ENCODE data around the gene HSD3B2.
"Not testable (repeated sequence)": the region's sequence is repeated elsewhere in the genome, so short reads cannot be mapped to it uniquely, and the experiment has no call there.

Gene HSD3B2

DNA sequence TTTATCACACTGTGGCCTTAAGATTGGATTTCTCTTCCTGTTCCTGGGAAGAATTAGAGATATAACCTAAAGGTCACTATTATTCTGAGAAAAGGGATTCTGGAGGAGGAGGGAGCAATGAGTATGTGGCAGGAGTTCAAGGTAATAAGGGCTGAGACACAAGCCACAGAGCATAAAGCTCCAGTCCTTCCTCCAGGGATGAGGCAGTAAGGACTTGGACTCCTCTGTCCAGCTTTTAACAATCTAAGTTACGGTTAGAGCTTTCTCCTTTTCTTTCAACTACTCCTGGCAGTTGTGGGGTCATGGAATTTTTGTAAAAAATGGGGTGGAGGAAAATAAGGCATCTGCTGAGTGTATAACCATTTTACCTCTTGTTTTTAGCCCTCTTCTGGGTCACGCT is at the start of gene HSD3B2:
Gene HSD3B2, plus strand, starts transcription at position 201 of the 400 bp plus-strand sequence. CDS start 270 bp downstream, outside the sequence.
- no peak for DNase-seq

- DNase-seq = no peak
Measured at GRCh38 chr1:119366424-119366823, 48.5 kb upstream of the HSD3B2 start.

DNA sequence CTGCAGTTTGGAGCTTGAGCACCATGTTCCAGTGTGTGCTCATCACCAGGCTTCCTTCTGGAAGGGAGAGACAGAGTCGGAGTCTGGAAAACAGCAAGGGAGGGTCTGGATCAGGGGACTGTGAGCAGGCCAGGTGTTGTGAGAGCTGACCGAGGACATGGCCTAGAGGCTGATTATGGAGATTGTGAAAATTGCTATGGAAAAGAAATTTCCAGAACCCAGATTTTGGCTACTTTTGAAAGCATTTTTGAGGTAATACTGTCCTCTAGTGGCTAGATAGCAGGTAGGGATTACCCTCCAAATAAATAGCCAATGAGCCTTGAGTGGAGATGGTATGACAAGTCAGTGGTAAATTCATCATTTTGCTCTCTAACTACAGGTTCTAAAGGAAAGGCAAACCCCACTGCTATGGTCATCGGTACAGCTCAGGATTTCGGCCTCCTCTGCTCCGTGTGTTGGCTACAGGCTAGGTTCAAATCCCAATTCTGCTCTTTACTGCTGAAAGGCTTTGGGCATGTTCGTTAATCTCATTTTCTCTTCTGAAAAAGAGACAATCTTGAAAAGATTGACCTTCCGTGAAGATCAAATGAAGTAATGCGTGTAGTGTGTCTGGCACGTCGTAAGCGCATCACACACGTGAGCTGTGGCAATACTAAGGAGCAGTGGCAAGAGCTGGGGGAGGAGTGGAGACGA is 47.4 kb upstream of the HSD3B2 start:
- DNase-seq = peak; percentile 12

- no peak for DNase-seq
Measured at GRCh38 chr1:119368554-119368953, 46.4 kb upstream of the HSD3B2 start, which contains the start of gene HAO2. Gene HAO2 (plus strand): TSS chr1:119368785. CDS start chr1:119381086, 12,301 bp downstream.

DNA sequence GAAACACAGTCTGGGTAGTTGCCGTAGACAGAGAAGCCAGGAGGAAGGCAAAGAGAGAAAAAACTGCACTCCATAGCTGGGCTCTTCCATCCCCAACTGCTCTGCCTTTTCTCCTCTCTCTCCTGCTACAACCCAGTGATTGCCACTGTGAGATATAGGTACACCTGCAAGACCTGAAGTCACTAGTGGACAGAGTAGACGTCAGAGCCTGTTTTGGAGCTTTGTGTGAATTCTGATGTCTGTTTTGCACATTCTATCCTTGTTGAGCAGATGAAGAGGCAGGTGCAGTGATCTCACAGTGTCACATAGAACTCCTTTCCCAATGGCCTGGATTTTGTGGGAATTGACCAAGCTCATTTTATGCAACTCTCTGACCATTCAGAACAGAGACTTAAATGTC is 44.2 kb upstream of the HSD3B2 start:
- DNase-seq = no peak

DNA sequence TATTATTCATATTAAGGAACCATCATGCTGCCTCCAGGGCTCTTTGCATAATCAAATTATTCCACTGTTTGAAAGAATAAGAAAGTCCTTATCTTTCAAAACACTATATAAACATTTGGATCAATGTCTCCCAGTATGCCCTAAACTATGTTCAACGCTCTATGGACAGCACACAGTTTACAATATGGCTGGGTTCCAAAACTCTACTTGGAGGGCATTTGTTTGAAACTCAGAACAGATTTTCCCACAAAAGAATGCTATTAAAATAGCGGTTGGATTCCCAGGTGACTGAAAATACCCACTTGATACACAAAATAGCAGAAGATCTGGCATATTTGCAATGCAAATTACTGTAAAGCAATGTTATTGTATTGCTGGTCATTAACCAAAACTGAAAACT is 43.1 kb upstream of the HSD3B2 start:
- DNase-seq = no peak

DNA sequence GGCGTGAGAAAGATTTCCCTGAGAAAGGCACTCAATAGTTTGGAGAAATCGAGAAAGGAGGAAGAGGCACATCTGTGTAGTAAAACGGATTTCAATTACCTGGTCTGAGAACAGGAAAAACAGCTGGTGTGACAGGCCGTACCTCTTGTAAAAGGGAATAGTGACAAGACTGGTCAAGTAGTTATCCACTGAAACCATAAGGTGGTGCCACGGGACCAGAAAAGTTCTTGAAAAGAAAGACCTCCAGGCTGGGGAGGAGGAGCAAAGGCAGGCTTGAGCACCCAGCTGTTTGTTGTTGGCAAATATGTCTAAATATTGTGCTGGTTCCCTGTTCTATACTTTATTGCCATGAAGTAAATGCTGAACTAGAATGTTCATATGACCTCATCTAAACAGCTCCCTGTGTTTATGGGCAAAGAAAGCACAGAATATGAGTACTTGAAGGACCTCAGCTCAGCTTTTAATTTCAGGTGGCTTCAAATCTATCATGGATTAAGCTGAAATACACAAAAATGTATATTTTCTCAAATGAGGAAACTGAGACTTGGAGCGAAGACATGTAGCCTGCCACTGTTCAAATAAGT is 42.4 kb upstream of the HSD3B2 start:
- DNase-seq = no peak

DNA sequence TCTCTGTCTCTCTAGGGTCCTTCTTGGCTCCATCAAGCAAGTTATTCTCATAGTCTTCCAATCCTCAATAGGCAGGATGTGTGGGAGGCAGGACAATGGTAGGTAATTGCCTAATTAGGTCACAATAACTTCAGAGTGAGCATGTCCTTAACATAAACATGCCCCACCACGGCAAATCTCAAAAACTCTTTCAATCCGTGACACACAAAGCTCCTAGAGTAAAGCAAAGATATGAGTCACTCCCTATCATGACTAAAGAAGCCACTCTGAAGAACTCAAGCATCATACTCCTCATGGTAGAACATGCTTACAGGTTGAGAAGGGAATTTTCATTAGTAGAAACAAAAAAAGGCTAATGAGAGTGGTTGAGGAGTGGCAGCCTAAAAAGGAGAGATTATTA is 41.5 kb upstream of the HSD3B2 start:
- no peak for DNase-seq

- no peak for DNase-seq
Measured at GRCh38 chr1:119374208-119374874, 40.6 kb upstream of the HSD3B2 start.

DNA sequence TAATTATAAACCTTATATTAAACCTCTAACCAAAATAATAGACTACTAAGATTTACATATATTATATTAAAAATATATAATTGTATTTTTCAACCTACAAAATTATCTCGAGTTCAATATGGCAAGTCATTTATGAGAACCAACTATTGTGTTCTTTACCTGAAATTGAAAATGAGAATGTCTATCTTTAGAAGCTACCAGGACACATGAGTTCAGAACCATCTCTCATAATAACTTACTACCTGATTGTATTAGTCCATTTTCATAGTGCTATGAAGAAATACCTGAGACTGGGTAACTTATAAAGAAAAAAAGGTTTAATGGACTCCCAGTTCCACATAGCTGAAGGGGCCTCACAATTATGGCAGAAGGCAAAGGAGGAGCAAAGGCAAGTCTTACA is 39.6 kb upstream of the HSD3B2 start:
- no peak for DNase-seq

DNA sequence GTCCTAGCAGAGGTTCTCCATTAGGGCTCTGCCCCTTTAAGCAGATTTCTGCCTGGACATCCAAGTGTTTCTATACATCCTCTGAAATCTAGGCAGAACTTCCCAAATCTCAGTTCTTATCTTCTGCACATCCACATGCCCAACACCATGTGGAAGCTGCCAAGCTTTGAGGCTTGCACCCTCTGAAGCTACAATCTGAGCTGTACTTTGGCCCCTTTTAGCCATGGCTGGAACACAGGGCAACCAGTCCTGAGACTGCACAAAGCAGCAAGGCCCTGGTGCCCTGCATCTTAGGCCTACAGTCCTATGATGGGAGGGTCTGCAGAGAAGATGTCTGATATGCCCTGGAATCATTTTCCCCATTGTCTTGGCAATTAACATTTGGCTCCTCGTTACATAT is 38.4 kb upstream of the HSD3B2 start:
- no peak for DNase-seq

GRCh38 chr1:119377594-119377993 is 37.4 kb upstream of the HSD3B2 start:
- not testable (repeated sequence) for DNase-seq

DNA sequence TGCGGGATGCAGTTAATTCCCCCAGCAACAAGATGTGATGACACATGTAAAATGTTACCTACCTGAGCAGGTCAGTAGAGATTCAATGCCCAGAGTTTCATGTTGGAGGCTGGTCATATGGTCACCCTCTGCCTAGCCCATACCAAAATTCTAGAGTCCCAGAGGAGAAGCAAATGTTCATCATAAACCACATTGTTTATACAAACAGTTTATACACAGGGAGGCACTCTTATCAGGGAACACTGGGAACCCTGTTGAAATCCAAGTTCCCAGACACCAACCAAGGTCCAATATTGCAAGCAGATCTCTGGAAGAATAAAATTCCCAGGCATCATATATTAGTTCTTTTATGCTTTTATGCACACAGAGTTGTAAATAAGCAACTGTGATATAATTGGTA is 35.8 kb upstream of the HSD3B2 start:
- no peak for DNase-seq

- no peak for DNase-seq
Measured at GRCh38 chr1:119380304-119380703, 34.6 kb upstream of the HSD3B2 start.

DNA sequence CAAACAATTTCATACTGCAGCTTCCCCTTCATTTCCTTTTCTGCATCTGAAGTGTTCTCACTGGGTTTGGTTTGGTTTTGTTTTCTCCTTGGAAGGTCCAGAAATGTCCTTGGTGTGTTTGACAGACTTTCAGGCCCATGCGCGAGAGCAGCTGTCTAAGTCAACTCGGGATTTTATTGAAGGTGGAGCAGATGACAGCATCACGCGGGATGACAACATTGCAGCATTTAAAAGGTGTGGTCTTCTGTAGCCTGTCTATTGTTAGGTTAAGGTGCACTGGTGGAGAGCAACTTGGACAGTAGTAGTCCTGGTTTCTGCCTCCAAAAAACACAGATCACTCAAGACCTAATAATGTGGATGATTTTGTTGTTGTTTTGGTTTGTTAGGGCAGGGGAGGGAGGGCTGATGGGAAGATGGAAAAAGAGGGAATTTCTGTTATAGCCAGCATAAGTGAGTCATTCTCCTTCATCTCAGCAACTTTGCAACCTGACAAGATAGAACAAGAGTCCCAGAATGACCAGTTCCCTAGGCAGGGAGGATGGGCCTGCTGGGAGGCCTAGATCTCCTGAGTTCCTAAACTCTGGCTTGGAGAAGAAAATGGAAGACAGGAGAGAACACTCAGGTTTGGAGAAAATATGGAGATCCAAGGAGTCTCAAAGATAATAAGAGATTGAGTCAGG is 33.8 kb upstream of the HSD3B2 start:
- no peak for DNase-seq

- DNase-seq = no peak
Measured at GRCh38 chr1:119384591-119384990, 30.4 kb upstream of the HSD3B2 start.

DNA sequence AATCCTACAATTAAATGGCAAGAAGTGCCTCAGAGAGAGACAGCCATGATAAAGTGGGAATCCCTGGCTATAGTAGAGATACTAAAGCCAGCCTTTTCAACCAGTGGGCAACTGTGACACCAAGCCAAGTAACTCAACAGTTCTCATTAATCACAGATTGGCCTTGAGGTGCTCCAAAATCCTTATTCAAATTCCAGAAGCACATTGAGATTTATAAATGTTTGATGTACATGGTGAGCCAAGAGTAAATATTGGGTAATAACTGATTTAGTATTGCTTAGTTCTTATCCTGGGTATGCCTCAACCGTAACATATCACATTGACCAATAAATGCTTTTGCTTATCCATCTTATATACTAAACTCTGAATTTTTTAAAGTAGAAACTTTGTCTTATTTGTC is 29.3 kb upstream of the HSD3B2 start:
- no peak for DNase-seq

DNA sequence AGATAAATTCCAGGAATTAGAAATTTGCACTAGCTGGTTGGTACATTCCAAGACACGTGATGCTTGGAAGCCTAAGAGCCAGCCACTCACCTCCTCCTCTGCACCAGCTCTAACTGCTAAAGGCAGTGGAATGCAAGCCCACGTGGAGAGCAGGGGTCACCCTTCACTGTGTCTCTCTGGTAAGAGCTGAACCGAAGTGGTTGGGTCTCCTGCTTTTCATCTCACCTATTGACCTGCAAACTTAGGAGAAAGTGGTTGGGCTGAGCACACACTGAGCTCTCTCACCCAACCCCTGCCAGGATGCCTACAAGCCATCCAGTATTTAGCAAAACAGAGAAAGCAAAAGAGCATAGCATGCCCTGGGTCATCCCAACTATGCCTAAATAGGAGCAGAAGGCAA is 27.1 kb upstream of the HSD3B2 start:
- no peak for DNase-seq

- no peak for DNase-seq
Measured at GRCh38 chr1:119388450-119388849, 26.5 kb upstream of the HSD3B2 start.

DNA sequence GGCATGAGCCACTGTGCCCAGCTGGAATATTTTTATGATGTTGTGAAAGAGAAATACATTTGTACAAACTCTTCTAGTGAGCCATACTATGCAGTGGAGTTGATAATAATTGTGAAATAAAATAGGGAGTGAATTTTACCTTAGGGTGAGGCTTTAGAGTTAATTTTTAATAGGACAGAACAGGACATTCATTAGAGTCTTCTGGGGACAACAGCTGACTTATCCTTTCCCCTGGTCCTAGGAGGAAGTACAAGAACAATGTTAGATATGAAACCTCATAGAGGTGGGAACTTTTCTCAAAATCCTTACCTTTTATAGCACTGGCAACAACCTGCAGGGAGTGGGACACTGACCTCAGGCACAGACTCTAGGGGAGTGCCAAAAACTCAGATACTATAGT is 24.4 kb upstream of the HSD3B2 start:
- DNase-seq = no peak

DNA sequence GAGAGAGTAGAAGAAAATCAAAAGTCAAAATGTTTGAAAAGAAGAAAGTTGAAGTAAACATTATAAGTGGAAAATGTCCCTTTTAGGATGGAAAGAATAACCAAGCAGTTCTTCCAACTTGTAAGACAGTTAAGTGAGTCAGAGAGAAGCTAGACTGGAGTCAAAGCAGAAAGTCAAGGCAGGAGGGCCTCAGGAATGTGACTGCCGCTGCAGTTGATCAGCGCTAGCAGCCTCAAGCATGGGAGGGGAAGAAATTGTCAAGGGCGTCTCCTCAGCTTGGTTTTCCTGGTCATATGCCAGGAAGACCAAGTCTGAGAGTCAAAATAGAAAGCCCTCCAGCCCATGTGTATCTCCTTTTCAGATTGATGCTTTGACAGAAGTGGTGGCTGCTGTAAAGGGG is 23.2 kb upstream of the HSD3B2 start:
- no peak for DNase-seq

GRCh38 chr1:119394085-119394484 is 20.9 kb upstream of the HSD3B2 start:
- no peak for DNase-seq

- DNase-seq = no peak
Measured at GRCh38 chr1:119396982-119397381, 18.0 kb upstream of the HSD3B2 start.

DNA sequence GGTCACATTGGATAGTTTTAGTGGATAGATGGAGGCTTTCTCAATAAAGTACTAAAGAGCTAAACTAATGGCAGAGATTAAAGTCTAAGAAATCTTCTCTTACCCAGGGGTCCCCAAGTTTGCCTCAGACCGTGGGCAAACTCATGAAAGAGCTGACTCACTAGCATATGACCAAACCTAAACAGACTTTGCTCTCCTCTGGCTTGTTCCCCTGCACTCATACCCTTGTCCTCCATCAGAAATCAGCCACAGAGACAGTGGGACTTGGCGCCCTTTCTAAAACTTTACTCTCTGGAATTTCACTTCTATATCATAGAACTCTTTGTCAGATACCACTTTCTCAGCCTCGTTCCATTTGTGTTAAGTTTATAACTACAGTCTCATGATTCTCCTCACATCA is 17.0 kb upstream of the HSD3B2 start:
- DNase-seq = no peak
